Measurements from ENCODE around the gene RNF208.

DNA sequence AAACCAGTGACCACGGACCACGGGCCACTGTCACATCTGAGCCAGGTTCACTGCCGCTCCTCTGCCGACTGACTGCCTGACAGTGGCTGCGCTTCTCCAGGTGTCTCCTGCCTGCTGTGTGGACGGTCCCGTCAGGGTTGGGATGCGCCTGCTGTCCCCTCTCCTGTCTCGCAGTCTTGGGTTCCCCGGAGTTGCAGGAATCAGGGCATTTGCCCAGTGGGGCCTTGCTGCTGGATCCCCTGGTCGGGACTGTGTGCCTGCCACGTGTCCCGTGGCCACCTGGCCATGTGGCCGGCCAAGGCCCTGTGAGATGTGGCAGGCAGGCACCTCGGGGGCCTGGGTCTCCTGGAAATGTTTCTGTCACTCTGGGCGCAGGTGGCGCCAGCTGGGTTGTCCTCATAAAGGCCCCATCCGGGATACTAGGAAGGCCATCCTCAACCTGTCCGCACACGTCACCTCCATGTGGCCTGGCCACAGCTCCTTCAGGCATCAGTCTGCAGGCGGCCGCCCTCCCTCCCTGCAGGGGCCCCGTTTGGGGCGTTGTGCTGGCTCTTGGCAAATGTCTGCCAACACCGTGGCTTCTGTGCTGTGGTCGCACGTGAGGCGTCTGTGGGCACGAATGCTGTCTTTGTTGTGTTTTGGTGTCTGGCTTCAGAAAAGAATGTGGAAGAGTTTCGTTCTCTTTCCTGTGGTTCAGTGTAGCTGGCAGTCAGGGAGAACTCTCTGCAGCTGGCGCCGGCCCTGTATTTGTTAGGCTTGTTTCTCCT is 49.1 kb upstream of the RNF208 start:
- TF ChIP-seq TAF1 (IDR thresholded peaks at IDR 0.05; ENCODE audit: low read depth) = no peak
- TF ChIP-seq CREB1 (IDR thresholded peaks at IDR 0.05; ENCODE audit: low read depth) = no peak
- no peak for TF ChIP-seq EGR1 (IDR thresholded peaks at IDR 0.05)
- no peak for TF ChIP-seq RAD21 (IDR thresholded peaks at IDR 0.05; ENCODE audit: low read depth)
- no peak for TF ChIP-seq TEAD4 (IDR thresholded peaks at IDR 0.05)
- no peak for TF ChIP-seq EP300 (IDR thresholded peaks at IDR 0.05; ENCODE audit: borderline replicate concordance)
- no peak for TF ChIP-seq FOXM1 (IDR thresholded peaks at IDR 0.05; ENCODE audit: borderline replicate concordance, low read depth)
- TF ChIP-seq, protein P1, sequence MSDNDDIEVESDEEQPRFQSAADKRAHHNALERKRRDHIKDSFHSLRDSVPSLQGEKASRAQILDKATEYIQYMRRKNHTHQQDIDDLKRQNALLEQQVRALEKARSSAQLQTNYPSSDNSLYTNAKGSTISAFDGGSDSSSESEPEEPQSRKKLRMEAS (IDR thresholded peaks at IDR 0.05) = no peak
- TF ChIP-seq, protein P2, sequence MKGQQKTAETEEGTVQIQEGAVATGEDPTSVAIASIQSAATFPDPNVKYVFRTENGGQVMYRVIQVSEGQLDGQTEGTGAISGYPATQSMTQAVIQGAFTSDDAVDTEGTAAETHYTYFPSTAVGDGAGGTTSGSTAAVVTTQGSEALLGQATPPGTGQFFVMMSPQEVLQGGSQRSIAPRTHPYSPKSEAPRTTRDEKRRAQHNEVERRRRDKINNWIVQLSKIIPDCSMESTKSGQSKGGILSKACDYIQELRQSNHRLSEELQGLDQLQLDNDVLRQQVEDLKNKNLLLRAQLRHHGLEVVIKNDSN (IDR thresholded peaks at IDR 0.05) = no peak
- TF ChIP-seq, protein P3, sequence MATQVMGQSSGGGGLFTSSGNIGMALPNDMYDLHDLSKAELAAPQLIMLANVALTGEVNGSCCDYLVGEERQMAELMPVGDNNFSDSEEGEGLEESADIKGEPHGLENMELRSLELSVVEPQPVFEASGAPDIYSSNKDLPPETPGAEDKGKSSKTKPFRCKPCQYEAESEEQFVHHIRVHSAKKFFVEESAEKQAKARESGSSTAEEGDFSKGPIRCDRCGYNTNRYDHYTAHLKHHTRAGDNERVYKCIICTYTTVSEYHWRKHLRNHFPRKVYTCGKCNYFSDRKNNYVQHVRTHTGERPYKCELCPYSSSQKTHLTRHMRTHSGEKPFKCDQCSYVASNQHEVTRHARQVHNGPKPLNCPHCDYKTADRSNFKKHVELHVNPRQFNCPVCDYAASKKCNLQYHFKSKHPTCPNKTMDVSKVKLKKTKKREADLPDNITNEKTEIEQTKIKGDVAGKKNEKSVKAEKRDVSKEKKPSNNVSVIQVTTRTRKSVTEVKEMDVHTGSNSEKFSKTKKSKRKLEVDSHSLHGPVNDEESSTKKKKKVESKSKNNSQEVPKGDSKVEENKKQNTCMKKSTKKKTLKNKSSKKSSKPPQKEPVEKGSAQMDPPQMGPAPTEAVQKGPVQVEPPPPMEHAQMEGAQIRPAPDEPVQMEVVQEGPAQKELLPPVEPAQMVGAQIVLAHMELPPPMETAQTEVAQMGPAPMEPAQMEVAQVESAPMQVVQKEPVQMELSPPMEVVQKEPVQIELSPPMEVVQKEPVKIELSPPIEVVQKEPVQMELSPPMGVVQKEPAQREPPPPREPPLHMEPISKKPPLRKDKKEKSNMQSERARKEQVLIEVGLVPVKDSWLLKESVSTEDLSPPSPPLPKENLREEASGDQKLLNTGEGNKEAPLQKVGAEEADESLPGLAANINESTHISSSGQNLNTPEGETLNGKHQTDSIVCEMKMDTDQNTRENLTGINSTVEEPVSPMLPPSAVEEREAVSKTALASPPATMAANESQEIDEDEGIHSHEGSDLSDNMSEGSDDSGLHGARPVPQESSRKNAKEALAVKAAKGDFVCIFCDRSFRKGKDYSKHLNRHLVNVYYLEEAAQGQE (IDR thresholded peaks at IDR 0.05; ENCODE audit: low read depth) = no peak
- no peak for TF ChIP-seq TCF12 (IDR thresholded peaks at IDR 0.05; ENCODE audit: low read depth)
- TF ChIP-seq YY1 (IDR thresholded peaks at IDR 0.05; ENCODE audit: low read depth) = no peak
- TF ChIP-seq NFIC (IDR thresholded peaks at IDR 0.05) = no peak
- no peak for TF ChIP-seq CEBPB (IDR thresholded peaks at IDR 0.05)
